Neural cell (in vitro differentiated cells): Measurements from ENCODE around the gene GRIN2C. TPM values are rescaled to one million over a fixed set of nuclear protein-coding genes. Genes with fewer than 3 reads are reported as not detected.
A peak's percentile ranks its signal among the peaks of the same experiment; 100 is the strongest.

Source experiments
- H2AFZ ChIP-seq: fragments of 200-600, 300-800 bp; sonication (generic), shearing (Covaris generic); 2 replicates; pipeline ENCODE4 v1.6.0; 2014; ENCODE audit warnings: low read depth, mild to moderate bottlenecking, antibody characterized with exemption, low read length, moderate library complexity
- H3F3A ChIP-seq: fragments of 200-600 bp; shearing (Covaris generic); 2 replicates; pipeline ENCODE4 v1.6.1; 2016; ENCODE audit warnings: mild to moderate bottlenecking, moderate library complexity, mixed read lengths, antibody characterized with exemption, low read length; ENCODE audit not compliant: insufficient read depth, poor library complexity, severe bottlenecking
- H3K27ac ChIP-seq: fragments of 200-600, 300-800 bp; sonication (generic), shearing (Covaris generic); 2 replicates; pipeline ENCODE4 v1.5.1; 2014; ENCODE audit warnings: mild to moderate bottlenecking, low read length, moderate library complexity
- H3K27me3 ChIP-seq: fragments of 300-800, 200-600 bp; sonication (generic), shearing (Covaris generic); 2 replicates; pipeline ENCODE4 v1.6.0; 2014; ENCODE audit warnings: mild to moderate bottlenecking, low read depth, low read length, moderate library complexity; ENCODE audit not compliant: insufficient read depth
- H3K36me3 ChIP-seq: fragments of 300-800, 200-600 bp; sonication (generic), shearing (Covaris generic); 2 replicates; pipeline ENCODE4 v1.5.1; 2014; ENCODE audit warnings: mild to moderate bottlenecking, antibody characterized with exemption, low read length, moderate library complexity; ENCODE audit not compliant: insufficient read depth
- H3K4me2 ChIP-seq: fragments of 300-800, 200-600 bp; sonication (generic), shearing (Covaris generic); 2 replicates; pipeline ENCODE4 v1.6.0; 2014; ENCODE audit warnings: mild to moderate bottlenecking, low read length
- H3K4me3 ChIP-seq: fragments of 300-800, 200-600 bp; sonication (generic), shearing (Covaris generic); 2 replicates; pipeline ENCODE4 v1.5.1; 2014; ENCODE audit warnings: mild to moderate bottlenecking, low read length, moderate library complexity
- H3K79me2 ChIP-seq: fragments of 200-600 bp; shearing (Covaris generic); replicated peaks from 2 replicates; pipeline ENCODE4 v1.6.0; 2014; ENCODE audit warnings: mild to moderate bottlenecking, low read length, moderate library complexity; ENCODE audit not compliant: insufficient read depth
- H3K9ac ChIP-seq: fragments of 300-800, 200-600 bp; sonication (generic), shearing (Covaris generic); 2 replicates; pipeline ENCODE4 v1.6.1; 2016; ENCODE audit warnings: mild to moderate bottlenecking, low read length, mixed read lengths
- H3K9me2 ChIP-seq: fragments of 200-600 bp; shearing (Covaris generic); 2 replicates; pipeline ENCODE4 v1.6.1; 2016; ENCODE audit warnings: mild to moderate bottlenecking, low read length, mixed read lengths; ENCODE audit not compliant: insufficient read depth
- H3K9me3 ChIP-seq: fragments of 200-600, 300-800 bp; sonication (generic), shearing (Covaris generic); 2 replicates; pipeline ENCODE4 v1.6.1; 2016; ENCODE audit warnings: mild to moderate bottlenecking, mixed run types, low read length, moderate library complexity, mixed read lengths
- H4K20me1 ChIP-seq: fragments of 200-600 bp; shearing (Covaris generic); 2 replicates; pipeline ENCODE4 v1.6.1; 2016; ENCODE audit warnings: mild to moderate bottlenecking, mixed run types; ENCODE audit not compliant: insufficient read depth
- EP300 ChIP-seq: fragments of 450-650 bp; conservative IDR thresholded peaks from 2 replicates; pipeline ENCODE4 v1.6.1; 2014; ENCODE audit warnings: antibody characterized with exemption, mild to moderate bottlenecking, moderate library complexity; ENCODE audit not compliant: poor library complexity, severe bottlenecking
- EZH2 ChIP-seq: fragments of 200-600, 300-800 bp; shearing (Covaris generic), sonication (generic); IDR thresholded peaks from 2 replicates; pipeline ENCODE4 v1.6.1; 2014; ENCODE audit warnings: antibody characterized with exemption, low read length, borderline replicate concordance, mild to moderate bottlenecking; ENCODE audit not compliant: insufficient read depth, poor library complexity, severe bottlenecking
- MXI1 ChIP-seq: fragments of 450-650 bp; conservative IDR thresholded peaks from 2 replicates; pipeline ENCODE4 v1.6.1; 2014; ENCODE audit warnings: antibody characterized with exemption, mild to moderate bottlenecking; ENCODE audit not compliant: poor library complexity, severe bottlenecking
- POLR2AphosphoS5 ChIP-seq: IDR thresholded peaks from 2 replicates; pipeline ENCODE4 v1.6.1; 2012
- RAD21 ChIP-seq: fragments of 450-650 bp; conservative IDR thresholded peaks from 2 replicates; pipeline ENCODE4 v1.6.1; 2014; ENCODE audit warnings: antibody characterized with exemption, mild to moderate bottlenecking, moderate library complexity
- REST ChIP-seq: IDR thresholded peaks from 2 replicates; pipeline ENCODE4 v1.6.1; 2012; ENCODE audit warnings: borderline replicate concordance
- SMC3 ChIP-seq: fragments of 450-650 bp; conservative IDR thresholded peaks from 2 replicates; pipeline ENCODE4 v1.6.1; 2014; ENCODE audit warnings: antibody characterized with exemption, mild to moderate bottlenecking, moderate library complexity; ENCODE audit not compliant: poor library complexity
- TAF1 ChIP-seq: IDR thresholded peaks from 2 replicates; pipeline ENCODE4 v1.6.1; 2012; ENCODE audit warnings: low read depth
- polyA plus RNA-seq: library from polyadenylated mRNA; depleted of rRNA; stranded (reverse); fragments of >200 nt; gene quantifications from 2 replicates; pipeline ENCODE4 v1.2.3, GENCODE V29; 2014
- TF ChIP-seq, protein P1 (sequence below): fragments of 450-650 bp; IDR thresholded peaks from 2 replicates; pipeline ENCODE4 v1.5.1; 2014; ENCODE audit warnings: antibody characterized with exemption, mild to moderate bottlenecking, moderate library complexity; ENCODE audit not compliant: poor library complexity, severe bottlenecking

GRIN2C gene
- polyA plus RNA-seq, 1 donor from 2014 or later: 0.04 TPM

DNA sequence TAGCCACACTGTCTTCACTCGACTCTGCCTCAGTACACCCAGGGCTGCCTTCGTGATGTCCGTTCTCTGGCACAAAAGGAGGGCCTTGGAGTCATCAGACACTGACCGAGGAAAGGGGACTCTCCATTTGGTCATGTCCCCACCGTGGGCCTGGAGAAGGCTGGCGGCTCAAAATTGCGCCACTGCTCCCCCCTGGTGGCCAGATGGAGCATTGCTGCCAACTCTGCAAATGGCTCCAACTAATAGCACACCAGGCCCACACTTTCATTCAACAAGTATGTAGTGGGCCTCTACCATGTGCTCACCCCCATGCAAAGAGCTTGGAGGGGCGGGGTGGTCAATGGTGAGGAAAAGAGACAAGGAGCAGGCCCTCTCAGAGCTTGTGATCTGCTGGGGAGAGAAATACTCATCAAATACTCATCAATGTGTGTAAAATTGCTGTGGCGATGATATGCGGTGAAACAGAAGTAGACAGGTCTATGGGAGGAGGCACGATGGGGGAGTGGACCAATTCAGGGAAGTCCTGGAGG is 5.2 kb upstream of the GRIN2C start:
- H2AFZ ChIP-seq: no peak overlapping the region
- H3K36me3 ChIP-seq: no peaks in the 10 kb centered on the region
- H3K4me2 ChIP-seq: no peak overlapping the region
- no peaks in the 10 kb centered on the region for H4K20me1 ChIP-seq
- TF ChIP-seq REST (no peak), EP300 (no peak), POLR2AphosphoS5 (no peak), SMC3 (peak; percentile 89), EZH2 (no peak), MXI1 (no peak), RAD21 (peak; percentile 86), TAF1 (no peak)
- TF ChIP-seq, protein P1, sequence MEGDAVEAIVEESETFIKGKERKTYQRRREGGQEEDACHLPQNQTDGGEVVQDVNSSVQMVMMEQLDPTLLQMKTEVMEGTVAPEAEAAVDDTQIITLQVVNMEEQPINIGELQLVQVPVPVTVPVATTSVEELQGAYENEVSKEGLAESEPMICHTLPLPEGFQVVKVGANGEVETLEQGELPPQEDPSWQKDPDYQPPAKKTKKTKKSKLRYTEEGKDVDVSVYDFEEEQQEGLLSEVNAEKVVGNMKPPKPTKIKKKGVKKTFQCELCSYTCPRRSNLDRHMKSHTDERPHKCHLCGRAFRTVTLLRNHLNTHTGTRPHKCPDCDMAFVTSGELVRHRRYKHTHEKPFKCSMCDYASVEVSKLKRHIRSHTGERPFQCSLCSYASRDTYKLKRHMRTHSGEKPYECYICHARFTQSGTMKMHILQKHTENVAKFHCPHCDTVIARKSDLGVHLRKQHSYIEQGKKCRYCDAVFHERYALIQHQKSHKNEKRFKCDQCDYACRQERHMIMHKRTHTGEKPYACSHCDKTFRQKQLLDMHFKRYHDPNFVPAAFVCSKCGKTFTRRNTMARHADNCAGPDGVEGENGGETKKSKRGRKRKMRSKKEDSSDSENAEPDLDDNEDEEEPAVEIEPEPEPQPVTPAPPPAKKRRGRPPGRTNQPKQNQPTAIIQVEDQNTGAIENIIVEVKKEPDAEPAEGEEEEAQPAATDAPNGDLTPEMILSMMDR: peak; percentile 93
- peaks cover 27% of the 10 kb centered on the region for H3K27me3 ChIP-seq
- H3K27ac ChIP-seq: no peak overlapping the region
- H3F3A ChIP-seq: no peaks in the 10 kb centered on the region
- H3K9me2 ChIP-seq: no peaks in the 10 kb centered on the region
- H3K9ac ChIP-seq: no peak overlapping the region
- no peaks in the 10 kb centered on the region for H3K9me3 ChIP-seq
- no peaks in the 10 kb centered on the region for H3K79me2 ChIP-seq
- no peak overlapping the region for H3K4me3 ChIP-seq

DNA sequence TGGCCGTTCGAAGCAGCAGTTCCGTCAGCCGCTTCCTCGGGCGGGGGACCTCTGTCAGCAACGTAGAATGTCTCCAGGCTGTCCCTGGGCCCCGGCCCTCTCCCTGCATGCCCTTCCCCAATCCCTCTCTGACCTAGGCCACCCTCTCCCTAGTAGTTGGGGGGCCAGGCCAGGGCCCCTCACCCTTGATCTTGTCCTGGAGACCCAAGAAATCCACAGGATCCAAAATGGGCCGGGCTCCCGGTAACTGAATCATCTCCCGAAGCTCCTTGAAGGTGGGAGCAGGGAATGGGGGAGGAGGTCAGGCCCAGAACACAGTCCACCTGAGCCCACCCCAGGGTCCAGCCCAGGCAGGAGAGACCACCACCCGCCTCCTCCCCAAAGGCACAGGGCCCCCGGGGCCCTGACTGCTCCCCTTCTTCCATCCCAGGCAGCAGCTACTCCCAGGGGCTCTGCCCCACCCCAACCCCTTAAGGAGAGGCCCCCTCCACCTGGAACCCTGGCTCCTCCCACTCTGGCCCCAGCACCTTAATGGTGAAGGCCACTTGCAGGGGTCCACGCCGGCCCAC is 4.7 kb upstream of the GRIN2C start:
- no peaks in the 10 kb centered on the region for H3K9me3 ChIP-seq
- H3K4me3 ChIP-seq: no peak overlapping the region
- no peaks in the 10 kb centered on the region for H4K20me1 ChIP-seq
- H3K36me3 ChIP-seq: no peaks in the 10 kb centered on the region
- TF ChIP-seq POLR2AphosphoS5: no peak
- TF ChIP-seq SMC3: no peak
- TF ChIP-seq MXI1: no peak
- TF ChIP-seq, protein P1: no peak
- TF ChIP-seq RAD21: no peak
- no peak for TF ChIP-seq EZH2
- TF ChIP-seq TAF1: no peak
- no peak for TF ChIP-seq EP300
- no peak for TF ChIP-seq REST
- H3K79me2 ChIP-seq: no peaks in the 10 kb centered on the region
- no peaks in the 10 kb centered on the region for H3K9me2 ChIP-seq
- no peaks in the 10 kb centered on the region for H3F3A ChIP-seq
- H3K9ac ChIP-seq: no peak overlapping the region
- H3K4me2 ChIP-seq: no peak overlapping the region
- H3K27ac ChIP-seq: no peak overlapping the region
- no peak overlapping the region for H2AFZ ChIP-seq
- peaks cover 32% of the 10 kb centered on the region for H3K27me3 ChIP-seq
